GM12864 (cell line): ENCODE data around the gene RERGL.
"Not testable (repeated sequence)": the region's sequence is repeated elsewhere in the genome, so short reads cannot be mapped to it uniquely, and the experiment has no call there.

Experiments
- DNase-seq: peaks from one replicate; pipeline ENCODE4 v3.0.0-alpha.2; 2011; ENCODE audit warnings: low read depth
- H3K4me3 ChIP-seq: 2 replicates; pipeline ENCODE4 v1.5.1; 2011; ENCODE audit warnings: mild to moderate bottlenecking, low read depth, low read length, control low read depth
- TF ChIP-seq, protein P1 (sequence below): IDR thresholded peaks from 2 replicates; pipeline ENCODE4 v1.5.1; 2011; ENCODE audit warnings: low read depth, mild to moderate bottlenecking, moderate library complexity, low read length, control low read depth, inconsistent platforms; ENCODE audit errors: missing control alignments

RERGL gene

GRCh38 chr12:18071336-18071735 is 18.7 kb downstream of the RERGL start:
- TF ChIP-seq, protein P1, sequence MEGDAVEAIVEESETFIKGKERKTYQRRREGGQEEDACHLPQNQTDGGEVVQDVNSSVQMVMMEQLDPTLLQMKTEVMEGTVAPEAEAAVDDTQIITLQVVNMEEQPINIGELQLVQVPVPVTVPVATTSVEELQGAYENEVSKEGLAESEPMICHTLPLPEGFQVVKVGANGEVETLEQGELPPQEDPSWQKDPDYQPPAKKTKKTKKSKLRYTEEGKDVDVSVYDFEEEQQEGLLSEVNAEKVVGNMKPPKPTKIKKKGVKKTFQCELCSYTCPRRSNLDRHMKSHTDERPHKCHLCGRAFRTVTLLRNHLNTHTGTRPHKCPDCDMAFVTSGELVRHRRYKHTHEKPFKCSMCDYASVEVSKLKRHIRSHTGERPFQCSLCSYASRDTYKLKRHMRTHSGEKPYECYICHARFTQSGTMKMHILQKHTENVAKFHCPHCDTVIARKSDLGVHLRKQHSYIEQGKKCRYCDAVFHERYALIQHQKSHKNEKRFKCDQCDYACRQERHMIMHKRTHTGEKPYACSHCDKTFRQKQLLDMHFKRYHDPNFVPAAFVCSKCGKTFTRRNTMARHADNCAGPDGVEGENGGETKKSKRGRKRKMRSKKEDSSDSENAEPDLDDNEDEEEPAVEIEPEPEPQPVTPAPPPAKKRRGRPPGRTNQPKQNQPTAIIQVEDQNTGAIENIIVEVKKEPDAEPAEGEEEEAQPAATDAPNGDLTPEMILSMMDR = no peak
- DNase-seq = no peak
- no peak overlapping the region for H3K4me3 ChIP-seq

- TF ChIP-seq, protein P1 = no peak
- no peak for DNase-seq
These were observed 21.6 kb downstream of the RERGL start for GRCh38 chr12:18068355-18068754.

DNA sequence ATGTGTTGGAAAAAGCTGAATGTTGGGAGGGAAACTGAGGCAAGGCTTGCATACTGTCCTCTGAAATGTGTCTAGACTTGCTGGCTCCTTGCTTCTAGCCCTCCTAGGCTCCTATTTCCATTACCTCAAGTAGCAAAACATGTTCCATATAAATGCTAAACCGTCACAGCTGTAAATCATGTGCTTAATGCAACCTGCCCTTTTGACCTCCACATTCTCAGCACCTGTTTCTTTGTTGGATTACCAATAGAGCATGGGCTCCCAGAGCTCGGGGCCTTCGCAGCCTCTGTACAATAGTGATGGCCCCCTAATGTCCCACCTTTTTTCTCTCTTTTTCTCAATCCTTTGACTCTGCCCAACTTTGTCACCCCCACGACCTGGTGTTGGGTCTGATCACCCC is 23.3 kb downstream of the RERGL start:
- H3K4me3 ChIP-seq = no peak overlapping the region
- no peak for DNase-seq
- TF ChIP-seq, protein P1 = no peak

More at GRCh38 chr12:18068355-18068754, 21.6 kb downstream of the RERGL start:
- H3K4me3 ChIP-seq = no peak overlapping the region

GRCh38 chr12:18062867-18063266 is 27.1 kb downstream of the RERGL start:
- not testable (repeated sequence) for H3K4me3 ChIP-seq, DNase-seq

- no peak overlapping the region for H3K4me3 ChIP-seq
- TF ChIP-seq, protein P1 = no peak
- DNase-seq = no peak
These were observed 32.9 kb downstream of the RERGL start for GRCh38 chr12:18057051-18057450.

DNA sequence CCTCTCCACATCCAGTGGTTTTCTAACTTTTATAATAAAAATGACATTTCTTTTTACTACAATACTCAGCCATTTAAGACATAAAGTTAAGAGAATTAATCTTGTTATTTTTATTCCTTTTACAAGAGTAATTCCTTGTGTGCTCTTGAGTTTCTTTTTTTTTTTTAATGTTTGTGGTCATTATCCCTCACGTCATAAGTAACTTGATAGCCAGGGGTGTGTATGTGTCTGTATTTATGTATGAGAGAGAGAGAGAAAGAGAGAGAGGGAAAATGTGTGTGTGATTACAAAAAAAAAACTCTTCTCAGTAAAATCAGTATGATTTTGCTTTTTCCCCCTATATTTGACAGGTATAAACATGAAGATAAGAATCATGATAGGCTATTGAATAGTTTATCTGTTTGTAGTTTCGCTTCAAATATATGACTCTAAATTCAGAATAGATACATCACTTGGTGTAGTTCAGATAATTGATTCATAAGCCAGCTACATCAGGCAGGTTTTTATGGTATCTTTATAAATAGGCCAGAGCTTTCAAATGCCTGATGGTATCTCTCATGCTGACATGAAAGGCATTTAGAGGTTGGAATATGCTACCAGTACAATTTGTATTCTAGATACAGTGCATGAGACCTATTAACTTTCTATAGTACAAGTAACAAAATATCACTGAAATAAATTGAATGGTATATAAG is 34.9 kb downstream of the RERGL start:
- no peak overlapping the region for H3K4me3 ChIP-seq
- DNase-seq = no peak
- TF ChIP-seq, protein P1 = no peak

- H3K4me3 ChIP-seq = no peak overlapping the region
- TF ChIP-seq, protein P1 = no peak
- no peak for DNase-seq
These were observed 44.5 kb downstream of the RERGL start for GRCh38 chr12:18045446-18045992.

DNA sequence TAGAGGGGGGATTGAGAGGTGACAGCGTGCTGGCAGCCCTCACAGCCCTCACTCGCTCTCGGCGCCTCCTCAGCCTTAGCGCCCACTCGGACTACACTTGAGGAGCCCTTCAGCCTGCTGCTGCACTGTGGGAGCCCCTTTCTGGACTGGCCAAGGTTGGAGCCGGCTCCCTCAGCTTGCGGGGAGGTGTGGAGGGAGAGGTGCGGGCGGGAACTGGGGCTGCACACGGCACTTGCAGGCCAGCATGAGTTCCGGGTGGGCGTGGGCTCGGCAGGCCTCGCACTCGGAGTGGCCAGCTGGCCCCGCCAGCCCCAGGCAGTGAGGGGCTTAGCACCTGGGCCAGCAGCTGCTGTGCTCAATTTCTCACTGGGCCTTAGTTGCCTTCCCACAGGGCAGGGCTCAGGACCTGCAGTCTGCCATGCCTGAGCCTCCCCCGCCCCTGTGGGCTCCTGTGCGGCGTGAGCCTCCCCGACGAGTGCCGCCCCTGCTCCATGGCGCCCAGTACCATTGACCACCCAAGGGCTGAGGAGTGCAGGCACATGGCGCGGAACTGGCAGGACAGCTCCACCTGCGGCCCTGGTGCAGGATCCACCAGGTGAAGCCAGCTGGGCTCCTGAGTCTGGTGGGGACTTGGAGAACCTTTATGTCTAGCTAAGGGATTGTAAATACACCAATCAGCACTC is 49.8 kb downstream of the RERGL start:
- H3K4me3 ChIP-seq, DNase-seq: not testable (repeated sequence)
